ENCODE results near the gene ACACA.
"Not testable (repeated sequence)": the region's sequence is repeated elsewhere in the genome, so short reads cannot be mapped to it uniquely, and the experiment has no call there.

The ACACA gene

DNA sequence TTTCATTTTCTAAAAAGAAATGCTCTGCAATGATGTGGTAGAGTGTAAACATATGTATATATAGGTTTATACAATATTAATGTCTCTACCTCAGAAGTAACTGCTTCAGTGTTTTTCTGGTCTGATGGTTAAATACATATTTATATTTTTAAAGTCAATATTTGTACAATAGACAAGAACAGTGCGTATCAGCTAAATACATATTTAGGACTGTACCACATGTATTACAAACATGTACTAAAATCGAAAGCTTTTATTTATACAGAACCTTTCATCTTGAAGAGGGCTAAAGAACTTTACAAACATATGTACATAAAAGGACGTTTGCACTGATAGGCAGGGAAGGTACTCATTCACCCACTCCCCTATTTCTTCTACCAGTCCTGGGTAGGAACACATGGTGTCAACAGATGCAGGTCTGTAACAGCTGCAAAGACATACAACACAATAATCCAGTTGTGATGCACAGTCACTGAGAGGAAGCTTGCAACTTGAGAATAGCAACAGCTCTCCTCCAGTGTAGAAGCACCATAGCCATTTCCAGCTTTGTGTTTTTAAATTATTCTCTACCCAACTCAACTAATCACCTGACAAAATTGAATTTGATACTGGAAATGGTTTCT is 237.8 kb downstream of the ACACA start:
- DNase-seq = no peak

- no peak for DNase-seq
Measured at GRCh38 chr17:37167756-37168155, 238.9 kb downstream of the ACACA start.

GRCh38 chr17:37164057-37164456 is 242.6 kb downstream of the ACACA start:
- DNase-seq = no peak

- DNase-seq = no peak
Measured at GRCh38 chr17:37162800-37163199, 243.8 kb downstream of the ACACA start.

- peak; percentile 70 for DNase-seq
Measured at GRCh38 chr17:37160944-37161343, 245.7 kb downstream of the ACACA start.

GRCh38 chr17:37158290-37158689 is 248.3 kb downstream of the ACACA start:
- DNase-seq = no peak

GRCh38 chr17:37148156-37148555 is 258.5 kb downstream of the ACACA start:
- DNase-seq = no peak

- peak; percentile 37 for DNase-seq
Measured at GRCh38 chr17:37147301-37147812, 259.3 kb downstream of the ACACA start.

- no peak for DNase-seq
Measured at GRCh38 chr17:37146086-37147064, 260.3 kb downstream of the ACACA start.

- no peak for DNase-seq
Measured at GRCh38 chr17:37144075-37144701, 262.4 kb downstream of the ACACA start.

- DNase-seq = not testable (repeated sequence)
Measured at GRCh38 chr17:37143558-37143957, 263.1 kb downstream of the ACACA start.

DNA sequence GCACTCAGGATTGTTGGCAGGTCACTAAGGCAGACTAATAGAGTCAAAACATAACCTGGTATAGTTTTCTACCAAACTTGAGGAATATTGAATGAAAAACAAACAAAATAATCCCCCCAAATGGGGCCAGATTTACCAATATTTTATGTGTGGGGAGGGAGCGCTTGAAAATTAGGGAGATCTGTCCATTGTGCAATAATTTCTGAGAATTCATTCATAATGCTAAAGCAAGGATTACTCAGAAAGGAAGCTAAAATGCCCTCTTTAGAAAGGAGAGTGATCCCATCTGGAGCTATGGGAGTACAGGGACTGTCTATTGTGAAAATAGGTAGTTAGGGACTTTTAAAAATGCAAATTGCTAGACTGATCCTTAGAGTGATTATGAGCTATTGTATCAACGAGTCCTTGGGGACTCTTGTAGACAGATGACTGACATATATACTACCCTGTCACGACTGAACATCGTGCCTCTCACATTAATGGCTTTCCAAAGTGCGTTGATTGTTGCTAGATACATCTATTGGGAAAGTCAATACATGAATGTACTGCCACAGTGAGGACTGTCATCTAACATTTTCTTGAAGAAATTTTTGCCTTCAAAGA is 264.2 kb downstream of the ACACA start:
- no peak for DNase-seq

- no peak for DNase-seq
Measured at GRCh38 chr17:37138571-37139120, 268.0 kb downstream of the ACACA start.

DNA sequence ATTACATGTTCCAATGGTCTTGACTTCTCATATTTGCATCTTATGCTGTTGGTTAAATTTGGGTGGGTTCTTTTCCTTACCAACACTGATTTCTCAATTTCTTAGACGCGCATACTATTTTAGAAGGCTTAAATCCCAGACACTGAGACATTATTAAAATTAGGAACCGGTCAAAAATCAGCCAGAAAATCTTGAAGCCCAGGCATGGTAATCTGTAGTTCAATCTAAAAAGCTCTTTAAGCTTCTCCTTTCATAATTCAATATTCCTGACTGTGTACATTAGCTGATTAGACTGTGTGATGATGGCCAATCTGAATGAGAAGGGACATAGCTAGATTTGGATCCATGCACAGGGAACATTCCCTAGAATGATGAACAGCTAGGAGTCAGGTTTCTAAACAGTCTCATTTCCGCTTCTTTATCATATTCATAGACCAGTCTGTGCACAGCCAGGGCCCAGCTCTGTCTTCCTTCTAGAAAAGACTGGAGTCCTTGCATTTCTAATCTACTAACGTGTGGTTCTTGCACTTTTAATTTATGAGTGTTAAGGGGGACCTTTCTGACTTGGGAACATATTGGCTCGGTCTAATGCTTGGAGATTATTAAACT is 268.6 kb downstream of the ACACA start:
- DNase-seq = no peak

- DNase-seq = no peak
Measured at GRCh38 chr17:37137070-37137610, 269.5 kb downstream of the ACACA start.

DNA sequence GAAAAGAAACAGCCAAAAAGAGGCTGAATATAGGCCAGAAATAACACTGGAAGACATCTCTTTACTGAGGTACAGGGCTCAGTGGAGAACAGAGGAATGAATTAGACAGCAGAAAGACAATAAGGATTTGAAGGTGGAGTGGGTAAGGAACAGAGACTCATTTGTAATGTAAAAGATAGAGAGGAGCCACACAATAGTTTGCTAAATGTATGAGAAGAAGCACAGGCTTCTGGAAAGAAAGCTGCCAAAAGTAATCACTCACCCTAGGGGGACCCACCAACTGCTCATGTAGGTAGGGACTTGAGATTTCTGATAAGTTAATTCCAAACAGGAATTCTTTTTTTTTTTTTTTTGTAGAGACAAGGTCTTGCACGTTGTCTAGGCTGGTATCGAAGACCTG is 271.1 kb downstream of the ACACA start:
- DNase-seq = no peak

GRCh38 chr17:37134050-37134449 is 272.6 kb downstream of the ACACA start:
- no peak for DNase-seq

- no peak for DNase-seq
Measured at GRCh38 chr17:37133136-37133535, 273.5 kb downstream of the ACACA start.

DNA sequence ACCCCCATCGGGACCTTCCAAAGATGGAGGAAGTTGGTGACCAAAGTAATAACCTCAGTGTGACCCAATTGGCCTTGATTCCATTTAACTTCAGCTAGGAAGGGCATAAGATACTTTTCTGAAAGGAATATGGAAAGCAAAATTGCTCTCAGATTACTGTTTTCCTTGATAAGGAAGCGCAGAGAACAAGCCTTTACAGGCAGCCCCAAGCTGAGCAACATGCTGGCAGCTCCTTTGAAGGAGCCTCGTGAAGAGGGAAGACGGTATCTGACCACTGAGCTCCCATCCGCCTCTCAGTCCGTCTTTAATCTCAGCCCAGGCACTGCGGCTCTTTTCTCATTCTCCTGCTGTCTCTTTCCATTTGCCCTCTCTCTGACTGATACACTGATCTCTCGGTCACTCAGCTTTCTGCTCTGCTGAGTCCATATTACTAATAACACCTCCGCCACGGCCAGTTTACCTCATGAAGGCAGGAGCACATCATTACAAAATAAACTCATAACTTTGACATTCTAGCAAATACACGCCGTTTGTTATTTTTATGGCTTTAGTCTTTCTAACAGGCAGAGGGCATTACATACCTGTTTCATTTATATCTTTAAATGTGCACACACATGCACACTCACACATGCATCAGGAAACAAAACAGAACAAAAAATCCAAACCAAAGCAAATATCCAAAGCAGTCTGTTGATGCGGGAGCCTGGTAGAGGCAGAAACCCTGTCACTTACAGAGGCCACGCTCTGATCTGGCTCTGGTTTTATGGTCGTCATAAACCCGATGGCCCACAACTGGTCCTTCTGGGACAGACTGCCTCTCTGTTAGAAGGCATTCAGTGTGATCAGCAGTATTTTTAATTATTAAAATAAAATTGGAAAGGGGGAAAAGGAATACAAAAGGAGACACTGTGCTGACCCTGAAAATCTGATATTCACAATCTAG is 274.7 kb downstream of the ACACA start:
- no peak for DNase-seq

DNA sequence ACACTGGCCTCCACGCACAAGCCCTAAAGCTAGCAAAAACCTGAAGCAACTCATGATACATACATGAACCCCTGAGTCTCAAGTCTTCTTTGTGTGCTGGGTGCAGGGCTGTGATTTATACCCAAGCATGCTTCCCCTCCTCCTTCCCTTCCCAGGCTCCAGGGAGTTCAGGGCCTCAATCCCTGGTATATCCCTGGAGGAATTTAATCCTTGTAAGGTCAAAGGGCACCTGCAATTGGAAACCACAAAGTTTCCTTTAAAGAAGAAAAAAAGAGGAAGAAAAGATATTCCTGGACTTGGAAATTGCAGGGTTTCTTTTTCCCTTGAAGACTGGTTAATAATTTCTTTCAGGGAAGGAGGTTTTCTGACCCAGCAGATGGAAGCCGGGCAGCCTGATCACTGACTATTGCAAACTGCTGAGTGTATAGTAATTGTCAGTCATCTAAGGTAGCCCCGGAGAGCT is 275.6 kb downstream of the ACACA start:
- peak; percentile 1 for DNase-seq

Measured in fibroblast of skin of back (primary cell).